Measurements from ENCODE around the gene AXIN1.
A peak's percentile ranks its signal among the peaks of the same experiment; 100 is the strongest.
"Not testable (repeated sequence)": the region's sequence is repeated elsewhere in the genome, so short reads cannot be mapped to it uniquely, and the experiment has no call there.

AXIN1 gene

DNA sequence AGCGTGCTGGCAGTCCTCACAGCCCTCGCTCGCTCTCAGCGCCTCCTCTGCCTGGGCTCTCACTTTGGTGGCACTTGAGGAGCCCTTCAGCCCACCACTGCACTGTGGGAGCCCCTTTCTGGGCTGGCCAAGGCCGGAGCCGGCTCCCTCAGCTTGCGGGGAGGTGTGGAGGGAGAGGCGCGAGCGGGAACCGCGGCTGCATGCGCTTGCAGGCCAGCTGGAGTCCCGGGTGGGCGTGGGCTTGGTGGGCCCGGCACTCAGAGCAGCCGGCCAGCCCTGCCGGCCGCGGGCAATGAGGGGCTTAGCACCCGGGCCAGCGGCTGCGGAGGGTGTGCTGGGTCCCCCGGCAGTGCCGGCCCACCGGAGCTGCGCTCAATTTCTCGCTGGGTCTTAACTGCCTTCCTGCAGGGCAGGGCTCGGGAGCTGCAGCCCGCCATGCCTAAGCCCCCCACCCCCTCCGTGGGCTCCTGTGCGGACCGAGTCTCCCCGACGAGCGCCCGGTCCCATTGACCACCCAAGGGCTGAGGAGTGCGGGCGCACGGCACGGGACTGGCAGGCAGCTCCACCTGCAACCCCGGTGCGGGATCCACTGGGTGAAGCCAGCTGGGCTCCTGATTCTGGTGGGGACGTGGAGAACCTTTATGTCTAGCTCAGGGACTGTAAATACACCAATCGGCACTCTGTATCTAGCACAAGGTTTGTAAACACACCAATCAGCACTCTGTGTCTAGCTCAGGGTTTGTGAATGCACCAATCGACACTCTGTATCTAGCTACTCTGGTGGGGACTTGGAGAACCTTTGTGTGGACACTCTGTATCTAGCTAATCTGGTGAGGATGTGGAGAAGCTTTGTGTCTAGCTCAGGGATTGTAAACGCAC is 11.2 kb downstream of the AXIN1 start:
- DNase-seq; in situ Hi-C loops (cut with MboI; ENCODE audit: low pct_unique_long_range_greater_than_20kb, low sequenced_read_pairs): not testable (repeated sequence)

DNA sequence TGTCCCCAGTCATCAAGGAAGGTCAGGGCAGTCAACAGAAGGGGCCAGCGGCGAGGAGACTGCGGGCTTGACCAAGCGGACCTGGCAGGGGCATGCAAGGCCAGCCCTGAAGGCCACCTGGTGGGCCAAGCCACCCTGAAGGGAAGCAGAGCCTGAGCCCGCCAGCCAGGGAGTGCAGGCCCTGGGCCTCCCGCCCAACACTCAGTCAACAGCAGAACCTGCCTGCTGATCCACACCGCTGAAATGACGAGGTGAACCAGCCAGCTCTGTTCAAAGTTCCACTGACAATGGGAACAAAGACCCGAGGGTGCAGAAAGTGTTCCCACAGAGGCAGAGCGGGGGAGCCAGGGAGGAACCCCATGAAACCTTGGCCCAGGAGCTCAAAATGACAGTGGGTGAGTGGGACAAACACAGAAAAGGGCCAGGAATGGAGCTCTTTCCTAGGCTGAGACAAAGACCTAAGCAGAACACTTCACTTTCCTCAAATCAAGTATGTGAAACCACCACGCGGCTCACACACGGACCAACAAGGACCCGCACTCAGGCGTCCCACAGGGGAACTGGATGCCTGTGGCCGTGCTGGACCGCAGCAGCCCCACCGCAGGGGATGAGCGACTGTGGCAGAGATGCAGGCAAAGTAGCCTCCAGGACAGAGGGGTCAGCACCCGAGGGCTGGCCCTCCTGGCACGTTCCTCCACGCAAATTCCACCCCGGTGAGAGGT is 12.0 kb downstream of the AXIN1 start:
- in situ Hi-C loops (cut with MboI; ENCODE audit: low pct_unique_long_range_greater_than_20kb, low sequenced_read_pairs), result no loop called here
- no peak for DNase-seq

DNA sequence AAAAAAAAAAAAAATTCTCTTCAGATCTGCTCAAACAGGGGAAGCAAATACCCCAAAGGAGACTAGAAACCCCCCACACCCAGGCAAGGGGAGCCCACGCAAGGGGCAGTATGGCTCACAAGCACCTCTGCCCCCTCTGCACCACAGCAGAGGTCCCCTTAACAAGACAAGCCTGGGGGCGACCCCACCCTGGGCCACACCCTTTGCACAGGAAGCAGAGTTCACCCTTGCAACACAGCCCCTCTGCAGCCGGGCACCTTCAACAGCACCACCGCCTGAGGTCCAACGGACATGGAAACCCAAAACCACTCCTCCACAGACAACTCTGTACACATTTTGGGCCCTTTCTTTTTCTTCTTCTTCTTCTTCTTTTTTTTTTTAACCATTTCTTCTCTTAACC is 12.8 kb downstream of the AXIN1 start:
- DNase-seq, result no peak
- in situ Hi-C loops (cut with MboI; ENCODE audit: low pct_unique_long_range_greater_than_20kb, low sequenced_read_pairs), result no loop called here

DNA sequence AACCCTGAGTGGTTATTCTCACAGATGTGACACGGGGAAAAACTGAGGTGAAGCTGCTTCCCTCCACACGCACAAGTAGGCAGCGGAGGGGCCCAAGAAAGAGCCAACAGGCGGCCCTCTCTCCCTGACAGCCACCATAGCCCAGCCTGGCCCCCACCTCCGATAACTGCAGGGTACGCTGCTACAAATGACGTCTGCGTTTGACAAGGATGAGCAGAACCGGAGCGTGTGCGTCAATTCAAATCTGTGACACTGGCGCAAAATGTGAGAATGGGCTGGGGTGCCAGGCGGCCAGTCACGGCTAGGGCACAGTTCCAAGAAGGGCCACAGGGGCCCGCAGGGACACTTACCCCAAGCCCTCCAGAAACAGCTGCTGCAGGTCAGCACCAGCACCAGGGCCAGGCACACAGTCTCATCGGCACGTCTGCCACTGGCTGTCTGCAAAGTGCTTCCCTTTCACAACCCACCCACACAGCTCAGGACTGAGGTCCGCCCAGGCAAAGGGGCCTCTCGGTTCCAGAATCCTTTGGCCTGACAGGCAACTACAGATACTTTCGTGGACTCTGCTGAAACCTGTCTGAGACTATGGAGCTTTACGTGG is 14.4 kb downstream of the AXIN1 start:
- in situ Hi-C loops (cut with MboI; ENCODE audit: low pct_unique_long_range_greater_than_20kb, low sequenced_read_pairs), result no loop called here

DNA sequence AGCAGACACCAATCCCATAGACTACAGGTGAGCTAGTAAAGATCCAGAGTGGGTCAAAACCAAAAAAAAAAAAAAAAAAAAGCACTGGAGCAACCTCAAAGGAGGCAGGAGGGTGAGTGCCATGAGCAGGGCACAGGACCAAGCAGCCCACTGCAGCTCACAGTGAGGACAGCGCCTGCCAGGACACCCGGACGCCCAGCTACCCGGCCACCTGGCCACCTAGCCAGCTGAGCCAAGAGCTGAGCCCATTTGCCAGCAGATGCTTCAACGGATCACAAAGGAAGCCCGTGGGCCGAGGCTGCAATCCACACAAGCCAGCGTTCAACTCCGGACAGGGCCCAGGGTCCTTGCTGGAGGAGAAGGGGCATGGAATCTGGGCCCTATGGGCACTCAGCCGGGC is 15.1 kb downstream of the AXIN1 start:
- DNase-seq, result no peak
- in situ Hi-C loops (cut with MboI; ENCODE audit: low pct_unique_long_range_greater_than_20kb, low sequenced_read_pairs), result no loop called here

More for the DNA sequence above, 14.4 kb downstream of the AXIN1 start:
- no peak for DNase-seq

DNA sequence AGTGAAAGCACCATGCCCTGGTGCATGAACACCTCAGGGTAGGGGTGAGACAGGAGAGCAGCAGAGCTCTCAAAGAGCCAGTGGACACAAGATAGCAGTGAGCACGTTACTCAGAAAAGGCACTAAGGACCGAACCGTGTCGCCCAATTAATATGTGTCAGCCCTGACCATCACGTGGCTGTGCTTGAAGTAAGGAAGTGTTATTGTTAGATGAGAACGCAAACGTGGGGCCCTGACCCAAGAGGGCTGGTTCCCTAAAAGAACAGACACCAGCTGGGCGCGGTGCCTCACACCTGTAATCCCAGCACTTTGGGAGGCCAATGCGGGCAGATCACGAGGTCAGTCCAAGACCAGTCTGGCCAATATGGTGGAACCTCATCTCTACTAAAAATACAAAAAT is 16.3 kb downstream of the AXIN1 start:
- DNase-seq, result no peak
- in situ Hi-C loops (cut with MboI; ENCODE audit: low pct_unique_long_range_greater_than_20kb, low sequenced_read_pairs), result no loop called here

DNA sequence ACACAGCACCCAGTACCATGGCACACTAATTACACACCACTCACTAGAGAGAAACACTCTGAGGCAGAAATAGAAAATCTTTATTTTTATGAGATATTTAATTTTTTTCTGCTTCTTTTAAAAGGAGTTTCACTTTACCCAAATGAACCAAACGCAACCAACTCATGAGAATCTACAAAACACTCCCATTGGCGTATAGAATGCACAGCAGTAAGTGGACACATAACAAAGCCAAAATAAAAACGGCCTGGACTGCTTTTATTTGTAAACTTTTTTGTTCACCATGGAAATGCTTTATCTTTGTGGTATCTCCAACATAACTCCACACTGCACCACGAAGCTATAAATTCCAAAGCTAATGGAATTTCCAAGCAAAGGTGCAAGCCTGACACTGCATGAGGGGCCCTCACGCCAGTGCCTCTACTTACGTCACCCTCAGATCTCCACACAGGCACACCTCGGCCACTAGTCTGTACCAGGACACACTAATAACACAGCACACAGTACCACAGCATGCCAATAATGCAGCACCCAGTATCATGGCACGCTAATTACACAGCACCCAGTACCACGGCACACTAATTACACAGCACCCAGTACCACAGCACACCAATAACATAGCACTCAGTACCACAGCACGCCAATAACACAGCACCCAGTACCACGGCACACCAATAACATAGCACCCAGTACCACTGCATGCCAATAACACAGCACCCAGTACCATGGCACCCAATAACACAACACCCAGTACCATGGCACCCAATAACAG is 17.5 kb downstream of the AXIN1 start:
- DNase-seq; in situ Hi-C loops (cut with MboI; ENCODE audit: low pct_unique_long_range_greater_than_20kb, low sequenced_read_pairs): not testable (repeated sequence)

DNA sequence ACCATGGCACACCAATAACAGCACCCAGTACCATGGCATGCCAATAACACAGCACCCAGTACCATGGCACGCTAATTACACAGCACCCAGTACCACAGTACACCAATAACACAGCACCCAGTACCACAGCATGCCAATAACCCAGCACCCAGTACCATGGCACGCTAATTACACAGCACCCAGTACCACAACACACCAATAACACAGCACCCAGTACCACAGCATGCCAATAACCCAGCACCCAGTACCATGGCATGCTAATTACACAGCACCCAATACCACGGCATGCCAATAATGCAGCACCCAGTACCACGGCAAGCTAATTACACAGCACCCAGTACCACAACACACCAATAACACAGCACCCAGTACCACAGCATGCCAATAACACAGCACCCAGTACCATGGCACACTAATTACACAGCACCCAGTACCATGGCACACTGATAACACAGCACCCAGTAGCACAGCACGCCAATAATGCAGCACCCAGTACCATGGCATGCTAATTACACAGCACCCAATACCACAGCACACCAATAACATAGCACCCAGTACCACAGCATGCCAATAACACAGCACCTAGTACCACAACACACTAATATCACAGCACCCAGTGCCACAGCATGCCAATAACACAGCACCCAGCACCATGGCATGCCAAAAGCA is 18.2 kb downstream of the AXIN1 start:
- DNase-seq; in situ Hi-C loops (cut with MboI; ENCODE audit: low pct_unique_long_range_greater_than_20kb, low sequenced_read_pairs): not testable (repeated sequence)

DNA sequence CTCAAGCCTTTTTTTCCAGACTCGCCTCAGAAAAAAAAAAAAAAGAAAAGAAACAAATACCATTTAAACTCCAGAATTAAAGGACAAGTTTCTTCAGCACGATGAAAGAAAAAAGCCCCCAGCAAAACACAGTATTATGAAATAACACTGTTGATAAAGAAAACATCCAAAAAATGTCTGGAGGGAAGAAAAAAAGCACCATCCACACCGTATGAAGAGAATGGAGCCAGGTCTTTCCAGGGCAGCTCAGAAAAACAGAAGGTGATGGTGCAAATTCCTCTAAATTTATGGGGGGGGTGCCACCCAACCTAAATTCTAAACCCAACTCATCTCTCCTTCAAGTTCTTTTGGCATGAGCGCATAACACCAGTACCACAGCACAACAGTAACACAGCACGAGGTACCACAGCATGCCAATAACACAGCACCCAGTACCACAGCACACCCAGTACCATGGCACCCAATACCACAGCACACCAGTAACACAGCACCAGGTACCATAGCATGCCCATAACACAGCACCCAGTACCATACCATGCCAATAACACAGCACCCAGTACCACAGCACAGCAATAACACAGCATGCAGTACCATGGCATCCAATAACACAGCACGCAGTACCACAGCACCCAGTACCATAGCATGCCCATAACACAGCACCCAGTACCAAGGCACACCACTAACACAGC is 19.0 kb downstream of the AXIN1 start:
- in situ Hi-C loops (cut with MboI; ENCODE audit: low pct_unique_long_range_greater_than_20kb, low sequenced_read_pairs), result no loop called here
- no peak for DNase-seq

DNA sequence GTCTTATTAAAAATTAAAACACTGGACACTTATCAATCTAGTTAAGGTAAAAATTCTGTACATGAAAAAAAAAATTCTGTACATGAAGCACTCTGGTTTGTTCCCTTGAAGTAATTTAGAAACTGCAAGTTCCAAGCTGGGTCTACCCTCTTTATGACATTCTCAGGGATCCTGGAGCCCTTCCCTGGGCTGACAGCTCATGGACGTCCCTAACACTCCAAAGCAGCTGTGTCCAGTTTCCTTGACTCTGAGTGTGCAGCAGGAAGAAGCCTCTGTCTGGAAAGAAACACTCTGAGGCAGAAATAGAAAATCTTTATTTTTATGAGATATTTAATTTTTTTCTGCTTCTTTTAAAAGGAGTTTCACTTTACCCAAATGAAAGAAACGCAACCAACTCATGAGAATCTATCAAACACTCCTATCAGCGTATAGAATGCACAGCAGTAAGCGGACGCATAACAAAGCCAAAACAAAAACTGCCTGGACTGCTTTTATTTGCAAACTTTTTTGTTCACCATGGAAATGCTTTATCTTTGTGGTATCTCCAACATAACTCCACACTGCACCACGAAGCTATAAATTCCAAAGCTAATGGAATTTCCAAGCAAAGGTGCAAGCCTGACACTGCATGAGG is 21.2 kb downstream of the AXIN1 start:
- DNase-seq; in situ Hi-C loops (cut with MboI; ENCODE audit: low pct_unique_long_range_greater_than_20kb, low sequenced_read_pairs): not testable (repeated sequence)

DNA sequence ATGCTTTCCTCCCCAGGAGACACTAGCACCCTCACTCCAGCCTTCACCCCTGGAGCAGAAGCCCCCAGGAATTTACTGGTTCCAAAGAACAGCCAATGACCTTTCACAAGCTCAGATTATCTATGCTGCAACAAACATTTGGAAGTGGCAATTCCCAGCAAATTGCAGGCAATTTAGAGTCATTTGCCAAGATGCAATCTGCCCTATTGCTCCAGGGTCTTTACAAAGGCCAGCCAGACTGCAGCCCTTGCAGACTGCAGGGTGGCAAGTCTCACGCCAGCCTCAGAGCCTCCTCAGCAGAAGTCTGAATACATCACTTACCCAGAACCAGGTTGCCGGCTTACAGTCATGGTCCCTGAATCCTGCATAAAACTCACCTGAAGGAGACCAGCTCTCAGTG is 21.8 kb downstream of the AXIN1 start:
- DNase-seq, result no peak
- in situ Hi-C loops (cut with MboI; ENCODE audit: low pct_unique_long_range_greater_than_20kb, low sequenced_read_pairs), result no loop called here

DNA sequence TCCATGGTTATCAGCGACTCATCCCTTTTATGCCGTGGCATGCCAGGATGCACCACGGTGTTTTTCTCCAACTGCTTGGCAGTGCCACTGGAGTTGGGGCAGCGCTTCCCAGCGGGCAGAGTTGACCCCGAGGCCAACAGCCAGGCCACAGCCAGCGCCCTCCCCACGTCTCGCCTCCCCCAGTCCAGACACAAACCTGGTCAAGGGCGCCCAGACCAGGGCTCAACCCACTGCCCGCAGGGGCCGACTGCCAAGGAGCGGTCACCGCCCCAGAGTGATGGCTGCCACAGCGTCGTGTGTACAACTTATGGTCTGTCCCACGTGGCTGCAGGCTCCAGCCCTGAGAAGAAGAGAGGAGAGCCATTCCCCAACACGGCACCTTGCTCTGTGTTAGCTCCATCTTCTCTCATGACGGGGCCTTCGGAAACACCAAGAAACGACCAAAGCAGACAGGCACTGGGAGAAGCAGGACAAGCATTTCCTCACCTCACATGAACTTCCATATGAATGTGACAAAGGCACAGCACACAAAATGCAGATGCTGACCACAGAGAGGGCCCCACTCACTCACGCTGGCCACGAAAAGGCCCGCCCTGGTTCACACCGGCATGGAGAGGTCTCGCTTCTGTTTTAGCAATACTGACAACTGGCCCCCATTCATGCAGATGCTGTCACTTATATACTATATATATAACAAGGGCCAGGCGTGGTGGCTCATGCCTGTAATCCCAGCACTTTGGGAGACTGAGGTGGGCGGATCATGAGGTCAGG is 27.0 kb downstream of the AXIN1 start:
- DNase-seq, result no peak
- in situ Hi-C loops (cut with MboI; ENCODE audit: low pct_unique_long_range_greater_than_20kb, low sequenced_read_pairs), result no loop called here

DNA sequence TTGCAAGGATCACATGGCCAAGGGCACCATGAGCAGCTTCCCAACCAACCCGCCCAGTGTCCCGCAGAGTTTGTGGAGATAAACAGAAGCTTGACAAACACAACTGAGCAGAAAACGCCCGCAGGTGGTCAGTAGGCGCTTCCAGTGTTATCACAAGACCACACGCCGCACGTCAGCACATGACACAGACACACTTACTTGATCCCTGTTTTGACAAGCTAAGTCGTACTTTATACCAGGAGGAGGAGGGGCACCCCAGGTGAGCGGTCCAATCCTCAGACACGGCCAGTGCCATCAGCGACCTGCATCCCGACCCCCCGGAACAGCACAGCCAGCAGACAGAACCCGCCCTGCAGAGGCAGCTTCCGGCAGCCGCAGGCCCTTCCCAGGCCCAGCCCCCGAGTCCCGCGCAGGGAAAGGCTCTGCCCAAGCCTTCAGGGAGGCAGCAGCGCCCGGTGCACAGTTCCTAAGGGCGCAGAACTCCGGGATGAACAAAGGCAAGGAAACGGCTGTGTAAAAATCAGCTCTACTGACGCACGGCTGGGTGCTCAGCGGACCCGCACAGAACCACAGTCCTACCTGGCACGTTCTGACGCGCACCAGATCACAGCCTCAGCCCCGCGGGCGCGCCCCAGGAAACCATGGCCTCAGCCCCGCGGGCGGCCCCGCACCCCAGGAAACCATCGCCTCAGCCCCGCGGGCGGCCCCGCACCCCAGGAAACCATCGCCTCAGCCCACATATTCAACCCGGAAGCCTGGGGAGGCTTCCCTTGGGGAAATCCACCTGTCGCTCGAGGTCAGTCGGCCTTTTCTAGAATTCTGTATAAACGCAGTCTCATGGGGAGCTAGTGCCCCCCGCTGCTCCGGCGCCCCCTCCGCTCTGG is 27.8 kb downstream of the AXIN1 start:
- peak; percentile 32 for DNase-seq
- in situ Hi-C loops (cut with MboI; ENCODE audit: low pct_unique_long_range_greater_than_20kb, low sequenced_read_pairs), result no loop called here

DNA sequence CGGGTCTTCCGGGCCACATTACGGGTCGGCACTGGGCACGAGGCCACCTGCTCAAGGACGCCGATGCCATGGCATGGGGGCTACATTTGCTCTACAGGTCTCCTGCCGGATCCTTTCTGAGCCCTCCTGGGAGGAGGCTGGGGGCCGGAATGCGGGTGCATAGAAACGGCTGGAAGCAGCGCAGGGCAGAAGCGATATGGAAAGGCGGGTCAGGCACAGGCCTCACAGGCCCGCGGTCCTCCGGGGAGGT is 28.4 kb downstream of the AXIN1 start:
- in situ Hi-C loops (cut with MboI; ENCODE audit: low pct_unique_long_range_greater_than_20kb, low sequenced_read_pairs), result no loop called here
- DNase-seq, result no peak

DNA sequence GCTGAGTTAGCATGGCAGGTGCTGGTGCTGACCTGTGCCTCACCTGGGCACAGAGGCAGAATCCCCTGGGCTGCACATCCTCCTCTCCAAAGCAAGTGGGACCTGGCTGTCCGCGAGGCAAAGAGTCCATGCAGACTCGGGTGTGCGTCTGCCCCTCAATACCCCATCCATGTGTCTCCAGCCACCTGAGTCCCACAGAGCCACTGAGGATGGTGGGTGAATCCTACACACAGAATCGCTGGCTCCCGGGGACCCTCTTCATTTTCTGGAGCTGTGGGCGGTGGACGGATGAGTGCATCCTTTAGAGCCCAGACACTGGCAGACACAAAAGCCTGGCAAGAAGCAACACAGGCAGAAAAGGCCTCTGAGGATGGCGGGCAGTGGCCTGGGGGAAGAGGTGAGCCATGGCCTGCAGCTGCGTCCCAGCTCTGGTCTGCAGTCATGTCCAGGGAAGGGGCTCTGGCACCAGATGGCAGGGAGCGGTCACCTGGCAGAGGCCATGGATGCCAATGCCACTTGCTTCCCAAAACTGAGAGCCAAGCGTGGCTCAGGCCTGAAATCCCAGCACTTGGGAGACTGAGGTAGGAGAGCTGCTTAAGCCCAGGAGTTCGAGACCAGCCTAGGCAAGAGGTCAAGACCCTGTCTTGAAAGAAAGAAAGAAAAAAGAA is 29.9 kb downstream of the AXIN1 start:
- DNase-seq, result no peak
- in situ Hi-C loops (cut with MboI; ENCODE audit: low pct_unique_long_range_greater_than_20kb, low sequenced_read_pairs), result no loop called here

DNA sequence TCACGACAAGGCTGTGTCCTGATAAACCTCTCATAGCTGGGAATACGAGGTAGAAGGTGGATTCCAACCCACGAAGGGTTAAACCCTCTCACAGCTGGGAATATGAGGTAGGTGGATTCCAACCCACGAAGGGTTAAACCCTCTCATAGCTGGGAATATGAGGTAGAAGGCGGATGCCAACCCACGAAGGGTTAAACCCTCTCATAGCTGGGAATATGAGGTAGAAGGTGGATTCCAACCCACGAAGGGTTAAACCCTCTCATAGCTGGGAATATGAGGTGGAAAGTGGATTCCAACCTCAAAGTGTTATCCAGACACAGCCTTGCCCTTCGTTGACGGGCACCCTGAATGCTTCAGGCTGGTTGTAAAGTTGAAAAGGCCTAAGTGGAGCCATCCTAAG is 31.0 kb downstream of the AXIN1 start:
- DNase-seq, result no peak
- in situ Hi-C loops (cut with MboI; ENCODE audit: low pct_unique_long_range_greater_than_20kb, low sequenced_read_pairs), result no loop called here

Data from KBM-7 (cell line).